Gastrocnemius medialis (tissue), 4 donors: ENCODE data around the gene KCNH3.

ENCODE experiments used
- CTCF ChIP-seq, 5 experiments: fragments of 450-650 bp in 3 of 5; fragments of 200-600 bp in 2 of 5; sonication (generic) in 2 of 5; IDR thresholded peaks in 4 of 5; conservative IDR thresholded peaks in 1 of 5; 1 replicate in 4 of 5; 2 replicates in 1 of 5; pipeline ENCODE4 v1.5.1; 2016 to 2019; ENCODE audit warnings: antibody characterized with exemption in 5 of 5, mild to moderate bottlenecking in 3 of 5, moderate library complexity in 3 of 5
- POLR2A ChIP-seq, 2 donors: fragments of 450-650 bp; IDR thresholded peaks; one replicate each; pipeline ENCODE4 v1.6.1; 2017; ENCODE audit warnings: antibody characterized with exemption in 2 of 2, mild to moderate bottlenecking in 2 of 2, moderate library complexity in 2 of 2

DNA sequence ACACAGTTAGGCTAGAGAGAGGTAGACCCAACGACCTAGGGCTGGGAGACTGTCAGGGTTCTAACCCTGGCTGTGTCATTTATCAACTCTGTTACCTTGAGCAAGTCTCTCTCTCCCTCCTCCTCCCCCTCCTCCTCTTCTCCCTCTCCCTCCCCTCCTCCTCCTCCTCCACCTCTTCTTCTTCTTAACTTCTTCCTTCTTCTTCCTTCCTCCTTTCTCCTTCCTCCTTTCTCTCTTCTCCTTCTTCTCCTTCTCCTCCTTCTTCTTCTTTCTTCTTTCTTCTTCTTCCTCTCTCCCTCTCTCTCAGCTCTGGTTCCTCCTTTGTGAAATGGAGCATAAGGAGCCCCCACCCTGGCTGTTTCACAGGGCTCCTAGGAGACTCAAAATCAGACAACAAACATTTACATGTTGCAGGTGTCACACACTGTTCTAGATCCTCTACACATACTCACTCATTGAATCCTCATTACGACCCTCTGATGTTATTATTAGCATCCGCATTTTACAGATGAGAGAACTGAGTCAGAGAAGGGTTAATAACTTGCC lies 2.2 kb upstream of the KCNH3 start:
- TF ChIP-seq CTCF (IDR thresholded peaks at IDR 0.05 in 4 of 5, conservative IDR thresholded peaks at IDR 0.05 in 1 of 5) (no peak), POLR2A (IDR thresholded peaks at IDR 0.05) (no peak)
